ENCODE measurements around the gene CTSE. TPM values are rescaled to one million over a fixed set of nuclear protein-coding genes. Genes with fewer than 3 reads are reported as not detected.

The CTSE gene
- total and polyA plus RNA-seq, 2 experiments from 2014 or later: not detected

GRCh38 chr1:206037581-206037980 lies 13.9 kb upstream of the CTSE start:
- H3K79me2 ChIP-seq (replicated peaks; ENCODE audit: insufficient read depth): no peaks in the 10 kb centered on the region
- no peak overlapping the region for H3K27ac Mint-ChIP-seq
- no peak overlapping the region for H3K4me3 Mint-ChIP-seq
- DNase-seq (ENCODE audit: low spot score) (no peak), ATAC-seq (no peak)
- no peaks in the 10 kb centered on the region for H4K20me1 ChIP-seq (replicated peaks; ENCODE audit: insufficient read depth)
- TF ChIP-seq ZNF462 (CRISPR knock-in tag; IDR thresholded peaks at IDR 0.05) (no peak), ZNF114 (CRISPR knock-in tag; IDR thresholded peaks at IDR 0.05) (no peak), POLR2AphosphoS5 (IDR thresholded peaks at IDR 0.05; ENCODE audit: low read depth) (no peak), EZH2 (IDR thresholded peaks at IDR 0.05; ENCODE audit: low read depth, unreplicated experiment) (no peak), NANOG (IDR thresholded peaks at IDR 0.05; ENCODE audit: borderline replicate concordance) (no peak), CTCF (conservative IDR thresholded peaks at IDR 0.05; ENCODE audit: low read depth in 2 of 2) (no peak)
- H3K4me2 ChIP-seq: no peak overlapping the region
- H2AFZ ChIP-seq: peak overlapping the region; percentile 26; the same call in 1 of the 2 replicates
- peaks cover 19% of the 10 kb centered on the region for H3K4me1 ChIP-seq (ENCODE audit: insufficient read depth)
- no peak overlapping the region for H3K27ac ChIP-seq (ENCODE audit: low read depth)
- no peaks in the 10 kb centered on the region for H3K9me3 Mint-ChIP-seq
- peaks cover 28% of the 10 kb centered on the region for H3K4me1 Mint-ChIP-seq
- H3F3A ChIP-seq (replicated peaks; ENCODE audit: low read depth): no peaks in the 10 kb centered on the region
- H3K4me3 ChIP-seq: no peak overlapping the region
- H3K36me3 Mint-ChIP-seq (ENCODE audit: low read depth): no peaks in the 10 kb centered on the region
- peaks cover 11% of the 10 kb centered on the region for H3K27me3 Mint-ChIP-seq (ENCODE audit: insufficient read depth, low read depth, poor library complexity)
- no peaks in the 10 kb centered on the region for H3K27me3 ChIP-seq (ENCODE audit: insufficient read depth)
- H3K9me2 ChIP-seq (ENCODE audit: insufficient read depth): no peaks in the 10 kb centered on the region
- no peaks in the 10 kb centered on the region for H3K36me3 ChIP-seq (ENCODE audit: insufficient read depth)
